GM19438 (cell line): ENCODE measurements around the gene JCAD.

Experiments used
- ATAC-seq: cut with Tn5 transposase; IDR thresholded peaks from one replicate; pipeline ENCODE4 v1.9.1; 2021; ENCODE audit warnings: low read depth; ENCODE audit not compliant: unreplicated experiment

The JCAD gene

GRCh38 chr10:30046476-30046875 is 12.9 kb downstream of the JCAD start:
- ATAC-seq: no peak

- no peak for ATAC-seq
Observed at GRCh38 chr10:30045961-30046360, 13.4 kb downstream of the JCAD start.

GRCh38 chr10:30043476-30044270 is 15.7 kb downstream of the JCAD start:
- ATAC-seq: no peak

GRCh38 chr10:30042820-30043219 is 16.6 kb downstream of the JCAD start:
- ATAC-seq: no peak

- ATAC-seq: no peak
Observed at GRCh38 chr10:30041196-30042105, 17.9 kb downstream of the JCAD start.

- ATAC-seq: no peak
Observed at GRCh38 chr10:30040597-30040996, 18.8 kb downstream of the JCAD start.

- ATAC-seq: no peak
Observed at GRCh38 chr10:30039988-30040387, 19.4 kb downstream of the JCAD start.

GRCh38 chr10:30039567-30039966 is 19.8 kb downstream of the JCAD start:
- ATAC-seq: no peak

GRCh38 chr10:30038781-30039536 is 20.4 kb downstream of the JCAD start:
- no peak for ATAC-seq

- no peak for ATAC-seq
Observed at GRCh38 chr10:30037620-30038336, 21.6 kb downstream of the JCAD start.

- ATAC-seq: no peak
Observed at GRCh38 chr10:30036811-30037210, 22.6 kb downstream of the JCAD start.

- ATAC-seq: no peak
Observed at GRCh38 chr10:30036341-30036740, 23.0 kb downstream of the JCAD start.

GRCh38 chr10:30034433-30035137 is 24.8 kb downstream of the JCAD start:
- peak; percentile 52 for ATAC-seq

GRCh38 chr10:30032125-30032524 is 27.3 kb downstream of the JCAD start:
- no peak for ATAC-seq

GRCh38 chr10:30029872-30030256 is 29.5 kb downstream of the JCAD start:
- no peak for ATAC-seq

- ATAC-seq: no peak
Observed at GRCh38 chr10:30029164-30029871, 30.1 kb downstream of the JCAD start.

GRCh38 chr10:30028738-30029030 is 30.7 kb downstream of the JCAD start:
- ATAC-seq: no peak

- ATAC-seq: no peak
Observed at GRCh38 chr10:30028006-30028737, 31.2 kb downstream of the JCAD start.
